GM19099 (cell line): ENCODE results near the gene TAS2R19.
"Not testable (repeated sequence)": the region's sequence is repeated elsewhere in the genome, so short reads cannot be mapped to it uniquely, and the experiment has no call there.

Source experiments
- POLR2A ChIP-seq: IDR thresholded peaks from 3 replicates; pipeline ENCODE4 v1.6.1; 2011; ENCODE audit warnings: low read depth; ENCODE audit not compliant: insufficient read length; ENCODE audit errors: extremely low read depth

Gene TAS2R19, protein sequence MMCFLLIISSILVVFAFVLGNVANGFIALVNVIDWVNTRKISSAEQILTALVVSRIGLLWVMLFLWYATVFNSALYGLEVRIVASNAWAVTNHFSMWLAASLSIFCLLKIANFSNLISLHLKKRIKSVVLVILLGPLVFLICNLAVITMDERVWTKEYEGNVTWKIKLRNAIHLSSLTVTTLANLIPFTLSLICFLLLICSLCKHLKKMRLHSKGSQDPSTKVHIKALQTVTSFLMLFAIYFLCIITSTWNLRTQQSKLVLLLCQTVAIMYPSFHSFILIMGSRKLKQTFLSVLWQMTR

DNA sequence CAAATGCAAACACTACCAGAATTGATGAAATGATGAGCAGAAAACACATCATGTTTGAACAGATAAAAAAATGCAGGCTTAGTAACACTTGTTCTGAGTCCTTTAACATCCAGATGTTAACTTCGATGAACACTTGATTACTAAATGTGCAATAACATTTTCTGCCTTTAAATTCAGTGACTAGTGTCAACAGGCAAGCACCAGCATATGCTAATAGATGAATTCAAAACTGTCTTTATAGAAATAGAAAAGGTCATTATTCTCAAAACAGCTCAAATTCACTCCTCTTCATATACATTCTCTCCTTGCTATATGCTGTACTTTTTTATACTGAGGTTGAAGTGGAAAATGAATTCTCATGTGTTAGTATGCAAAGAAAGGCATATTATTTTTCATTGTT lies at the start of gene TAS2R19:
Gene TAS2R19 (minus strand): TSS at position 101 of the 400 bp plus-strand sequence. CDS start 49 bp downstream, at position 52.
- no peak for TF ChIP-seq POLR2A

GRCh38 chr12:11071414-11071813 lies 49.0 kb upstream of the TAS2R19 start:
- no peak for TF ChIP-seq POLR2A

DNA sequence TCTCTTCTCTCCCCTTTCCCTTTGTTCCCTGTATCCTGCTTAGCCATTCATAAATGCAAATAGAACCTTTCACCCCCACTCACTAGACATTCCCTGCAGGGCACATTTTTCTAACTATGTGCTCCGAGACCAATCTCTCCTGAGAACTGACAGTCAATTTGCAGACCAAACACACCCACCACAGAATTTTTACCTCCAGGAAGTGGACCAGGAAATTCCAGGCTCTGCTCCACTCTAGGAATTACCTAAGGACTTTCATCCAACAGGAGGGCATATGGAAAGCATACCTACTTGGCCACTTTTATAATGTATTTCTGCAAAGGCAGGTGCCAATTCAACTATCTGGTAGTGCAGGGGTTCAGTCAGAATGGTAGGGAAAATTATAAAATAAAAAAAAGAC lies 48.6 kb upstream of the TAS2R19 start:
- TF ChIP-seq POLR2A: no peak

- no peak for TF ChIP-seq POLR2A
These were observed 47.5 kb upstream of the TAS2R19 start for GRCh38 chr12:11069854-11070365.

GRCh38 chr12:11067514-11067913 lies 45.1 kb upstream of the TAS2R19 start:
- TF ChIP-seq POLR2A: no peak

GRCh38 chr12:11062194-11062593 lies 39.8 kb upstream of the TAS2R19 start, which contains the start of gene TAS2R46:
TAS2R46 (minus strand) TSS chr12:11062294; CDS start chr12:11062294, 0 bp downstream.
- not testable (repeated sequence) for TF ChIP-seq POLR2A

GRCh38 chr12:11059784-11060183 lies 37.4 kb upstream of the TAS2R19 start:
- no peak for TF ChIP-seq POLR2A

GRCh38 chr12:11059041-11059440 lies 36.6 kb upstream of the TAS2R19 start:
- no peak for TF ChIP-seq POLR2A

DNA sequence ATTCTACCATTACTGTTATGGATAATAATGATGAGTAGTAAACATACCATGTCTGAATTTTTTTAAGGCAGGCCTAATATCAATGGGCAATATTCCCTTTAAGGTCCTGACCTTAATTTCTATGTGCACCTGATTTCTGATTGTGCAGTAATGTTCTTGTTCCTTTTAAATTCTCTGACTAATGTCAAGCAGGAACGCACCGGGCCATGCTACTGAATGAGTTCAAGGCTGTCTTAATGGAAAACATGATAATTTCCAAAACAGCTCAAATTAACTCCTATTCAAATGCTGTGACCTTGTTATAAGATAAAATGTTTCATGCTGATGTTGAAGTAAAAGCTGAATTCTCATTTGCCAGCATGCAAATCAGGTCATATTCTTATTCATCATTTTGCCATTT lies 32.9 kb upstream of the TAS2R19 start:
- no peak for TF ChIP-seq POLR2A

DNA sequence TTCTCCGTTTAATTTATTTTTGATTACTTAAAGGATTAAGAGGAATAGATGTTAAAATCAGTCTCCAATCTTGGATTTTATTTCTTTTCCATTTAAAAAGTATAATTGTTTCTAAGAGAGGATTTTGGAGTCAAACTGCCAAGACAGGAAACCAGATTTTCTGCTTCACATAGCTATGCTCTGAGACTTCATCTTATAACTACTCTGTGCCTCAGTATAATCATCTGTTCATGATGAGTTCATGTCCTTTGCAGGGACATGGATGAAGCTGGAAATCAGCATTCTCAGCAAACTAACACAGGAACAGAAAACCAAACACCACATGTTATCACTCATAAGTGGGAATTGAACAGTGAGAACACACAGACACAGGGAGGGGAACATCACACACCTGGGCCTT lies 17.7 kb upstream of the TAS2R19 start:
- no peak for TF ChIP-seq POLR2A

GRCh38 chr12:11039171-11039570 lies 16.8 kb upstream of the TAS2R19 start:
- no peak for TF ChIP-seq POLR2A

- TF ChIP-seq POLR2A: no peak
These were observed 8.9 kb upstream of the TAS2R19 start, which contains the start of gene TAS2R31 for GRCh38 chr12:11031307-11031706. TAS2R31 (minus strand) TSS chr12:11031407; CDS start chr12:11031335, 72 bp downstream.

GRCh38 chr12:11026118-11026517 lies 3.7 kb upstream of the TAS2R19 start:
- no peak for TF ChIP-seq POLR2A

DNA sequence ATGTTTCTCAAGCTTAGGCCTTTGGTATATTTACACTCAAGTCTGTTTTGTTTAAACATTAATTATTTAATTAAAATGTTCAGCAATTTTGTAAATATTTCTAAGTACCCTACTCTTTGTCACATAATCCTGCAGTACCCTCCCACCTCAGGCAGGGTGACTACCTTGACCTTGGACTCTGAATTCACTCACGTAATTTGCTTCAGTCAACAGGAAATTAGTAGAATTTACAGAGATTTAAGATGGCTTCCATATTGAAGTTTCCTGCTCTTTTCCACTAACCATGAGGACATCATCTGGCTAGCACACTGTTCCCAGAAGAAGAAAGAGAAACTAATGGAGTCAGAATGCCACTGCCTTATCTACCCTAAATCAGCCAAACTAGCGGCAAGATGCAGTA lies 967 bp upstream of the TAS2R19 start:
- TF ChIP-seq POLR2A: no peak

- no peak for TF ChIP-seq POLR2A
These were observed 5.5 kb downstream of the TAS2R19 start for GRCh38 chr12:11016937-11017336.

DNA sequence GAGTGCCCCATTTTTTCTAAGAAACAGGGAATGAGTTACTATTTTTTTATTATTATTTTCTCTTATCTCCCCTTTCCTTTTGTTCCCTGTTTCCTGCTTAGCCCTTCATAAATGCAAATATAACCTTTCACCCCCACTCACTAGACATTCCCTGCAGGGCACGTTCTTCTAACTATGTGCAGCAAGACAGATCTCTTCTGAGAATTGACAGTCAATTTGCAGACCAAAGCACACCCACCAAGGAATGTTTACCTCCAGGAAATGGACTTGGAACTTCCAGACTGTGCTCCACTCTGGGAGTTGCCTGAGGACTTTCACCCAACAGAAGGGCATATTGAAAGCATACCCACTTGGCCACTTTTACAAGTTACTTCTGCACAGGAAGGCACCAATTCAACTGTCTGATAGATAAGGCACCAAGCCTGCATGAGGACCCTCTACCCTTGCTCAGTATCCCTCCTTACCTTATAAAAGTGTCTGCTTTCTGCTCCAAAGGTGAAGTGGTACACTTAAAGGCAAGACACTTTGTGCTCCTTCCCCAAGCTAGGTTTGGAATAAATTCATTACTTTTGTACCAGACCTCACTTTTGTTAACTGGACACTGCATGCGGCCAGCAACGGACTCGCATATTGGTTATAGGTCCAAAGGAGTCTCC lies 6.5 kb downstream of the TAS2R19 start:
- TF ChIP-seq POLR2A: no peak
